HL-60 (cell line): ENCODE results near the gene KLK2.

Source experiments
- DNase-seq, 2 experiments: peaks; one replicate each; pipeline ENCODE4 v3.0.0-alpha.2; 2010 to 2020; ENCODE audit warnings: low read depth in 1 of 2, low spot score in 1 of 2
- H3K27ac ChIP-seq: fragments of 250-450 bp; sonication (Bioruptor Pico); replicated peaks from 2 replicates; pipeline ENCODE4 v1.5.1; 2020; ENCODE audit warnings: mild to moderate bottlenecking, moderate library complexity
- H3K27me3 ChIP-seq: fragments of 250-450 bp; sonication (Bioruptor Pico); 2 replicates; pipeline ENCODE4 v1.5.1; 2021; ENCODE audit warnings: mild to moderate bottlenecking, moderate library complexity; ENCODE audit not compliant: insufficient read depth, poor library complexity, severe bottlenecking
- H3K4me3 ChIP-seq: replicated peaks from 2 replicates; pipeline ENCODE4 v1.5.1; 2011; ENCODE audit warnings: mild to moderate bottlenecking, control low read depth, low read length; ENCODE audit not compliant: insufficient read depth
- GABPA ChIP-seq: IDR thresholded peaks from 2 replicates; pipeline ENCODE4 v1.6.1; 2012; ENCODE audit warnings: low read depth
- POLR2AphosphoS5 ChIP-seq: IDR thresholded peaks from 2 replicates; pipeline ENCODE4 v1.6.1; 2012; ENCODE audit warnings: low read depth
- SPI1 ChIP-seq: IDR thresholded peaks from 2 replicates; pipeline ENCODE4 v1.6.1; 2012; ENCODE audit warnings: low read depth, mild to moderate bottlenecking, borderline replicate concordance
- TF ChIP-seq, protein P1 (sequence below): IDR thresholded peaks from 2 replicates; pipeline ENCODE4 v1.6.1; 2012; ENCODE audit warnings: low read depth; ENCODE audit not compliant: insufficient replicate concordance
- TF ChIP-seq, protein P2 (sequence below): IDR thresholded peaks from one replicate; pipeline ENCODE4 v1.5.1; 2011; ENCODE audit warnings: low read length, control low read depth, inconsistent platforms; ENCODE audit not compliant: insufficient read depth

The KLK2 gene

DNA sequence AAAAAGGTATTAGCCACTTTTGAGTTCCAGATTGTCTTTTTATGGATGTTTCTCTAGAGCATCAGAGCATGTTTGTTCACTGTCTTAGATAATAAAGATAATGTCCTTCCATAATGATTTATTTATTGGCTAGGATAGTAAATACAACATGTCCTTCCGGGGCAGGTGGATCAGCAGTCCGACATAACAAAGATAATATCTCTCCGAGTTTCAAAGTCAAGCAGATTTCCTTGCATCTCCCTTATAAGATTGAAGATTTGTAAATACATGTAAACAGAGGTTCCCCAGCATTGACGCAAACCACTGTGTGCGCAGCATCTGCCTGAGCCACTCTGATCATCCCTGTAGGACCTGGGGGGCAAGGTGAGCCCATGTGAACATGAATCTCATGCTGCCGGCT is 31.1 kb upstream of the KLK2 start:
- no peak overlapping the region for H3K4me3 ChIP-seq
- H3K27ac ChIP-seq = no peak overlapping the region
- no peak for DNase-seq
- no peak for TF ChIP-seq POLR2AphosphoS5
- TF ChIP-seq GABPA = no peak
- TF ChIP-seq, protein P1, sequence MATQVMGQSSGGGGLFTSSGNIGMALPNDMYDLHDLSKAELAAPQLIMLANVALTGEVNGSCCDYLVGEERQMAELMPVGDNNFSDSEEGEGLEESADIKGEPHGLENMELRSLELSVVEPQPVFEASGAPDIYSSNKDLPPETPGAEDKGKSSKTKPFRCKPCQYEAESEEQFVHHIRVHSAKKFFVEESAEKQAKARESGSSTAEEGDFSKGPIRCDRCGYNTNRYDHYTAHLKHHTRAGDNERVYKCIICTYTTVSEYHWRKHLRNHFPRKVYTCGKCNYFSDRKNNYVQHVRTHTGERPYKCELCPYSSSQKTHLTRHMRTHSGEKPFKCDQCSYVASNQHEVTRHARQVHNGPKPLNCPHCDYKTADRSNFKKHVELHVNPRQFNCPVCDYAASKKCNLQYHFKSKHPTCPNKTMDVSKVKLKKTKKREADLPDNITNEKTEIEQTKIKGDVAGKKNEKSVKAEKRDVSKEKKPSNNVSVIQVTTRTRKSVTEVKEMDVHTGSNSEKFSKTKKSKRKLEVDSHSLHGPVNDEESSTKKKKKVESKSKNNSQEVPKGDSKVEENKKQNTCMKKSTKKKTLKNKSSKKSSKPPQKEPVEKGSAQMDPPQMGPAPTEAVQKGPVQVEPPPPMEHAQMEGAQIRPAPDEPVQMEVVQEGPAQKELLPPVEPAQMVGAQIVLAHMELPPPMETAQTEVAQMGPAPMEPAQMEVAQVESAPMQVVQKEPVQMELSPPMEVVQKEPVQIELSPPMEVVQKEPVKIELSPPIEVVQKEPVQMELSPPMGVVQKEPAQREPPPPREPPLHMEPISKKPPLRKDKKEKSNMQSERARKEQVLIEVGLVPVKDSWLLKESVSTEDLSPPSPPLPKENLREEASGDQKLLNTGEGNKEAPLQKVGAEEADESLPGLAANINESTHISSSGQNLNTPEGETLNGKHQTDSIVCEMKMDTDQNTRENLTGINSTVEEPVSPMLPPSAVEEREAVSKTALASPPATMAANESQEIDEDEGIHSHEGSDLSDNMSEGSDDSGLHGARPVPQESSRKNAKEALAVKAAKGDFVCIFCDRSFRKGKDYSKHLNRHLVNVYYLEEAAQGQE = no peak
- no peak for TF ChIP-seq SPI1
- TF ChIP-seq, protein P2, sequence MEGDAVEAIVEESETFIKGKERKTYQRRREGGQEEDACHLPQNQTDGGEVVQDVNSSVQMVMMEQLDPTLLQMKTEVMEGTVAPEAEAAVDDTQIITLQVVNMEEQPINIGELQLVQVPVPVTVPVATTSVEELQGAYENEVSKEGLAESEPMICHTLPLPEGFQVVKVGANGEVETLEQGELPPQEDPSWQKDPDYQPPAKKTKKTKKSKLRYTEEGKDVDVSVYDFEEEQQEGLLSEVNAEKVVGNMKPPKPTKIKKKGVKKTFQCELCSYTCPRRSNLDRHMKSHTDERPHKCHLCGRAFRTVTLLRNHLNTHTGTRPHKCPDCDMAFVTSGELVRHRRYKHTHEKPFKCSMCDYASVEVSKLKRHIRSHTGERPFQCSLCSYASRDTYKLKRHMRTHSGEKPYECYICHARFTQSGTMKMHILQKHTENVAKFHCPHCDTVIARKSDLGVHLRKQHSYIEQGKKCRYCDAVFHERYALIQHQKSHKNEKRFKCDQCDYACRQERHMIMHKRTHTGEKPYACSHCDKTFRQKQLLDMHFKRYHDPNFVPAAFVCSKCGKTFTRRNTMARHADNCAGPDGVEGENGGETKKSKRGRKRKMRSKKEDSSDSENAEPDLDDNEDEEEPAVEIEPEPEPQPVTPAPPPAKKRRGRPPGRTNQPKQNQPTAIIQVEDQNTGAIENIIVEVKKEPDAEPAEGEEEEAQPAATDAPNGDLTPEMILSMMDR = no peak
- peaks cover 3% of the 10 kb centered on the region for H3K27me3 ChIP-seq

DNA sequence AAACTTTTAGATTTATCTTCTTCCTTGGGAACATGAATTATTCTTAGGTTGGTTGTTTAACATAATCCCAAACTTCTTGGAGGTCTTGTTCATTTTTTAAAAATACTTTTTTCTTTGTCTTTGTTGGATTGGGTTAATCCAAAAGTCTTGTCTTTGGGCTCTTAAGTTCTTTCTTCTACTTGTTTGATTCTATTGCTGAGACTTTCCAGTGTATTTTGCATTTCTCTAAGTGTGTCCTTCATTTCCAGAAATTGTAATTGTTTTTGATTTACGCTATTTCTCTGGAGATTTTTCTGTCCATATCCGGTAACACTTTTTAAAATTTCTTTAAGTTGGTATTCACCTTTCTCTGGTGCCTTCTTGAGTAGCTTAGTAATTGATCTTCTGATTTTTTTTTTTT is 30.0 kb upstream of the KLK2 start:
- H3K27me3 ChIP-seq = peaks cover 3% of the 10 kb centered on the region
- no peak for DNase-seq
- no peak for TF ChIP-seq POLR2AphosphoS5
- TF ChIP-seq, protein P2 = no peak
- no peak for TF ChIP-seq GABPA

DNA sequence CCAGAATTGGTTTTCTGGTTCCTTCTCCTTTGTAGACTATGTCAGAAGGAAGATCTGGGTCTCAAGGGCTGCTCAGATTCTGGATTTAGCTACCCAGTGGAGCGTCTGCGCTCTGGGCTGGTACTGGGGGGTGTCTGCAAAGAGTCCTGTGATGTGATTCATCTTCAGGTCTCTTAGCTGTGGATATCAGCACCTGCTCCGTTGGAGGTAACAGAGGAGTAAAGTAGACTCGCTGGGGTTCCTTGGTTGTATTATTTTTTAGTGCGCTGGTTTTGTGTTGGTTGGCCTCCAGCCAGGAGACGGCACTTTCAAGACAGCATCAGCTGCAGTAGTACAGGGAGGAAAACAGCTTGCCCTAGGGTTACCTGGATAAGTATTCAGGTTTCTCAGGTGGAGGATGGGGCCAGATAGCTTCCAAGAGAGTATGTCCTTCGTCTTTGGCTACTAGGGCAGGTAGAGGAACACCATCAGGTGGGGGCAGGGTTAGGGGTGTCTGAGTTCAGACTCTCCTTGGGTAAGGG is 29.5 kb upstream of the KLK2 start:
- TF ChIP-seq, protein P2 = no peak
- no peak for TF ChIP-seq POLR2AphosphoS5
- TF ChIP-seq SPI1 = no peak
- TF ChIP-seq GABPA = no peak
- TF ChIP-seq, protein P1 = no peak
- peaks cover 3% of the 10 kb centered on the region for H3K27me3 ChIP-seq

More for the DNA sequence above, 30.0 kb upstream of the KLK2 start:
- Histone ChIP-seq H3K4me3 (no peak overlapping the region), H3K27ac (no peak overlapping the region)

DNA sequence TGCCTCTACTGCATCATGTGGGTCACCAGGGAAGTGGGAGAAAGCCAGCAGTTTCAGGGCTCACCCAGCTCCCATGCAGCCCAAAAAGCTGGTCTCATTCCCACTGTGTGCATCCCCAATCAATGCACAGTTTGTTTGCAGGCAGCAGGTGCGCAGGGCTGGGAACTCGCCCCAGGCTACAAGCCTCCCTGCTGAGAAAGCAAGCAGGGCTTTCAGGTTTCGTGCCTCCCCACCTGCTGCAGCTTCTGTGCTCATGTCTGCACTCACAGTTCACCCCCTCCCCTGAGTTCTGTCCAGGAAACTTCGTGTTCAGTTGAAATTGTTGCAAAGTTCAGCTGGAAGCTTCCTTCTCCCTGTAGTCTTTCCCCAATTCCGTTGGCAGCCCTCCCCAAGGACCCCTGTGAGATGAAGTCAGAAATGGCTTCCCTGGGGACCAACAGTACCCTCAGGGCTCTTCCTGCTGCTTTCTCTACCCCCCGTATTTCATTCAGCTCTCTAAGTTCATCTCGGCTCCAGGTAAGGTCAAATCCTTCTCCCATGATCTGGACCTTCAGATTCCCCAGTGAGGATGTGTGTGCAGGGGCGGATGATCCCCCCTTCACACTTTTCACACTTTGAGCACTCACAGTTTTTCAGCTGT is 28.8 kb upstream of the KLK2 start:
- Histone ChIP-seq H3K27ac (no peak overlapping the region), H3K27me3 (peaks cover 3% of the 10 kb centered on the region), H3K4me3 (no peak overlapping the region)
- no peak for DNase-seq
- no peak for TF ChIP-seq POLR2AphosphoS5
- TF ChIP-seq SPI1 = no peak
- TF ChIP-seq, protein P1 = no peak
- no peak for TF ChIP-seq GABPA
- TF ChIP-seq, protein P2 = no peak

More for the DNA sequence above, 29.5 kb upstream of the KLK2 start:
- no peak overlapping the region for H3K27ac ChIP-seq
- no peak for DNase-seq
- H3K4me3 ChIP-seq = no peak overlapping the region
